HepG2 (cell line): ENCODE results near the gene ADCY9. TPM values are rescaled to one million over a fixed set of nuclear protein-coding genes. Genes with fewer than 3 reads are reported as not detected.
A peak's percentile ranks its signal among the peaks of the same experiment; 100 is the strongest.

Source experiments
- CREM ChIP-seq, 2 experiments: sonication (generic) in 1 of 2; formaldehyde crosslinking in 1 of 2; IDR thresholded peaks; 2 replicates each; pipeline versions ENCODE4 v1.4.0 to v1.6.1; 2016 to 2020; ENCODE audit warnings: antibody characterized with exemption in 1 of 2, mild to moderate bottlenecking in 1 of 2, missing genetic modification reagents in 1 of 2
- ELF1 ChIP-seq: sonication (generic); formaldehyde crosslinking; IDR thresholded peaks from 2 replicates; pipeline ENCODE4 v1.4.0; 2020; ENCODE audit warnings: missing genetic modification reagents
- FOXA3 ChIP-seq: IDR thresholded peaks from 2 replicates; pipeline ENCODE4 v1.6.1; 2016; ENCODE audit warnings: missing genetic modification reagents, missing compliant biosample characterization
- KDM4B ChIP-seq: sonication (generic); formaldehyde crosslinking; IDR thresholded peaks from 2 replicates; pipeline ENCODE4 v1.4.0; 2020; ENCODE audit warnings: missing genetic modification reagents
- NCOA5 ChIP-seq: sonication (generic); formaldehyde crosslinking; IDR thresholded peaks from 2 replicates; pipeline ENCODE4 v1.4.0; 2020; ENCODE audit warnings: missing genetic modification reagents
- NR2F2 ChIP-seq: IDR thresholded peaks from 2 replicates; pipeline ENCODE4 v1.6.1; 2012; ENCODE audit warnings: low read depth, inconsistent platforms, borderline replicate concordance
- NR3C1 ChIP-seq: sonication (generic); formaldehyde crosslinking; IDR thresholded peaks from 2 replicates; pipeline ENCODE4 v1.4.0; 2020; ENCODE audit warnings: missing genetic modification reagents
- PAWR ChIP-seq: sonication (generic); formaldehyde crosslinking; IDR thresholded peaks from 2 replicates; pipeline ENCODE4 v1.4.0; 2020; ENCODE audit warnings: missing genetic modification reagents, mild to moderate bottlenecking, borderline replicate concordance
- PHF20 ChIP-seq: sonication (generic); formaldehyde crosslinking; IDR thresholded peaks from 2 replicates; pipeline ENCODE4 v1.5.0; 2020; ENCODE audit warnings: mild to moderate bottlenecking, missing genetic modification reagents
- RAD21 ChIP-seq: fragments of 450-650 bp; formaldehyde crosslinking; IDR thresholded peaks from 2 replicates; pipeline ENCODE4 v1.5.0; 2020; ENCODE audit warnings: mild to moderate bottlenecking
- REPIN1 ChIP-seq: sonication (generic); formaldehyde crosslinking; IDR thresholded peaks from 2 replicates; pipeline ENCODE4 v1.8.0; 2022; ENCODE audit warnings: missing genetic modification reagents, low read depth, mild to moderate bottlenecking, borderline replicate concordance
- SMAD3 ChIP-seq: sonication (generic); formaldehyde crosslinking; IDR thresholded peaks from 2 replicates; pipeline ENCODE4 v1.4.0; 2020; ENCODE audit warnings: missing genetic modification reagents
- ZFP37 ChIP-seq: sonication (generic); formaldehyde crosslinking; IDR thresholded peaks from 2 replicates; pipeline ENCODE4 v1.4.0; 2020; ENCODE audit warnings: missing genetic modification reagents, borderline replicate concordance
- ZIK1 ChIP-seq: sonication (generic); formaldehyde crosslinking; IDR thresholded peaks from 2 replicates; pipeline ENCODE4 v1.5.0; 2020; ENCODE audit warnings: mild to moderate bottlenecking, low read depth, missing genetic modification reagents, borderline replicate concordance
- ZNF124 ChIP-seq: sonication (generic); formaldehyde crosslinking; IDR thresholded peaks from 2 replicates; pipeline ENCODE4 v1.4.0; 2020; ENCODE audit warnings: missing genetic modification reagents
- ZNF20 ChIP-seq: sonication (generic); formaldehyde crosslinking; IDR thresholded peaks from 2 replicates; pipeline ENCODE4 v1.4.0; 2020; ENCODE audit warnings: mild to moderate bottlenecking, moderate library complexity, missing genetic modification reagents
- polyA plus RNA-seq, 8 experiments: library from polyadenylated mRNA; depleted of rRNA in 3 of 8; stranded (reverse) in 7 of 8; unstranded in 1 of 8; fragments of >200 nt; fragmentation: Illumina TruSeq in 4 of 8; extraction: Trizol in 4 of 8; gene quantifications; 2 replicates each; pipeline versions ENCODE4 v1.2.1 to v1.2.3, GENCODE V29; 2011 to 2016; ENCODE audit warnings: low read depth in 4 of 8, missing spikeins in 1 of 8, mixed read lengths in 1 of 8; ENCODE audit not compliant: insufficient read depth in 1 of 8
- total RNA-seq, 5 experiments: library from RNA; depleted of rRNA; stranded (reverse); fragments of >200 nt; fragmentation: Illumina TruSeq; extraction: Trizol; gene quantifications; 2 replicates each; pipeline ENCODE4 v1.2.3, GENCODE V29; 2016; ENCODE audit warnings: low read depth in 1 of 5
- TF ChIP-seq, protein P1 (sequence below): IDR thresholded peaks from 2 replicates; pipeline ENCODE4 v1.6.1; 2018; ENCODE audit warnings: missing genetic modification reagents, mild to moderate bottlenecking, missing compliant biosample characterization
- TF ChIP-seq, protein P2 (sequence below): IDR thresholded peaks from 2 replicates; pipeline ENCODE4 v1.6.1; 2012; ENCODE audit warnings: inconsistent platforms
- TF ChIP-seq, protein P3 (sequence below): sonication (generic); formaldehyde crosslinking; IDR thresholded peaks from 2 replicates; pipeline ENCODE4 v1.4.0; 2020; ENCODE audit warnings: missing genetic modification reagents
- TF ChIP-seq, protein P4 (sequence below): sonication (generic); formaldehyde crosslinking; IDR thresholded peaks from 2 replicates; pipeline ENCODE4 v1.5.0; 2020; ENCODE audit warnings: missing genetic modification reagents
- TF ChIP-seq, protein P5 (sequence below): IDR thresholded peaks from 2 replicates; pipeline ENCODE4 v1.4.0; 2020; ENCODE audit warnings: mild to moderate bottlenecking, missing genetic modification reagents

The ADCY9 gene
- total and polyA plus RNA-seq, 2 of the 13 experiments (the other 11 are each of a cell fraction or from before 2014, with no cell fraction given): 11.2 to 13.9 TPM

- TF ChIP-seq FOXA3: peak; percentile 78
- TF ChIP-seq ZFP37 (CRISPR knock-in tag): 0 out of 2 replicates have a peak, but pooled peaks have one; percentile 27
- TF ChIP-seq, protein P1, sequence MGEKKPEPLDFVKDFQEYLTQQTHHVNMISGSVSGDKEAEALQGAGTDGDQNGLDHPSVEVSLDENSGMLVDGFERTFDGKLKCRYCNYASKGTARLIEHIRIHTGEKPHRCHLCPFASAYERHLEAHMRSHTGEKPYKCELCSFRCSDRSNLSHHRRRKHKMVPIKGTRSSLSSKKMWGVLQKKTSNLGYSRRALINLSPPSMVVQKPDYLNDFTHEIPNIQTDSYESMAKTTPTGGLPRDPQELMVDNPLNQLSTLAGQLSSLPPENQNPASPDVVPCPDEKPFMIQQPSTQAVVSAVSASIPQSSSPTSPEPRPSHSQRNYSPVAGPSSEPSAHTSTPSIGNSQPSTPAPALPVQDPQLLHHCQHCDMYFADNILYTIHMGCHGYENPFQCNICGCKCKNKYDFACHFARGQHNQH (CRISPR knock-in tag): peak; percentile 55
- TF ChIP-seq, protein P2, sequence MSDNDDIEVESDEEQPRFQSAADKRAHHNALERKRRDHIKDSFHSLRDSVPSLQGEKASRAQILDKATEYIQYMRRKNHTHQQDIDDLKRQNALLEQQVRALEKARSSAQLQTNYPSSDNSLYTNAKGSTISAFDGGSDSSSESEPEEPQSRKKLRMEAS: 0 out of 2 replicates have a peak, but pooled peaks have one; percentile 28
- TF ChIP-seq REPIN1 (CRISPR knock-in tag): no peak
- TF ChIP-seq CREM (IDR thresholded peaks at IDR 0.05): peak; percentile 78
- TF ChIP-seq CREM (CRISPR knock-in tag; IDR thresholded peaks at IDR 0.05): no peak
- TF ChIP-seq RAD21 (CRISPR knock-in tag): no peak
- no peak for TF ChIP-seq ZNF124 (CRISPR knock-in tag)
- no peak for TF ChIP-seq NR3C1 (CRISPR knock-in tag)
- TF ChIP-seq, protein P3, sequence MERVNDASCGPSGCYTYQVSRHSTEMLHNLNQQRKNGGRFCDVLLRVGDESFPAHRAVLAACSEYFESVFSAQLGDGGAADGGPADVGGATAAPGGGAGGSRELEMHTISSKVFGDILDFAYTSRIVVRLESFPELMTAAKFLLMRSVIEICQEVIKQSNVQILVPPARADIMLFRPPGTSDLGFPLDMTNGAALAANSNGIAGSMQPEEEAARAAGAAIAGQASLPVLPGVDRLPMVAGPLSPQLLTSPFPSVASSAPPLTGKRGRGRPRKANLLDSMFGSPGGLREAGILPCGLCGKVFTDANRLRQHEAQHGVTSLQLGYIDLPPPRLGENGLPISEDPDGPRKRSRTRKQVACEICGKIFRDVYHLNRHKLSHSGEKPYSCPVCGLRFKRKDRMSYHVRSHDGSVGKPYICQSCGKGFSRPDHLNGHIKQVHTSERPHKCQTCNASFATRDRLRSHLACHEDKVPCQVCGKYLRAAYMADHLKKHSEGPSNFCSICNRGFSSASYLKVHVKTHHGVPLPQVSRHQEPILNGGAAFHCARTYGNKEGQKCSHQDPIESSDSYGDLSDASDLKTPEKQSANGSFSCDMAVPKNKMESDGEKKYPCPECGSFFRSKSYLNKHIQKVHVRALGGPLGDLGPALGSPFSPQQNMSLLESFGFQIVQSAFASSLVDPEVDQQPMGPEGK (CRISPR knock-in tag): peak; percentile 17; the same call in 1 of the 2 replicates
- peak; percentile 21; the same call in 1 of the 2 replicates for TF ChIP-seq ELF1 (CRISPR knock-in tag)
- TF ChIP-seq, protein P4, sequence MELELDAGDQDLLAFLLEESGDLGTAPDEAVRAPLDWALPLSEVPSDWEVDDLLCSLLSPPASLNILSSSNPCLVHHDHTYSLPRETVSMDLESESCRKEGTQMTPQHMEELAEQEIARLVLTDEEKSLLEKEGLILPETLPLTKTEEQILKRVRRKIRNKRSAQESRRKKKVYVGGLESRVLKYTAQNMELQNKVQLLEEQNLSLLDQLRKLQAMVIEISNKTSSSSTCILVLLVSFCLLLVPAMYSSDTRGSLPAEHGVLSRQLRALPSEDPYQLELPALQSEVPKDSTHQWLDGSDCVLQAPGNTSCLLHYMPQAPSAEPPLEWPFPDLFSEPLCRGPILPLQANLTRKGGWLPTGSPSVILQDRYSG: no peak
- TF ChIP-seq SMAD3 (CRISPR knock-in tag): peak; percentile 77; the same call in 1 of the 2 replicates
- TF ChIP-seq NR2F2: no peak
- no peak for TF ChIP-seq PHF20 (CRISPR knock-in tag)
- TF ChIP-seq KDM4B (CRISPR knock-in tag): no peak; the same call in 1 of the 2 replicates
- TF ChIP-seq, protein P5, sequence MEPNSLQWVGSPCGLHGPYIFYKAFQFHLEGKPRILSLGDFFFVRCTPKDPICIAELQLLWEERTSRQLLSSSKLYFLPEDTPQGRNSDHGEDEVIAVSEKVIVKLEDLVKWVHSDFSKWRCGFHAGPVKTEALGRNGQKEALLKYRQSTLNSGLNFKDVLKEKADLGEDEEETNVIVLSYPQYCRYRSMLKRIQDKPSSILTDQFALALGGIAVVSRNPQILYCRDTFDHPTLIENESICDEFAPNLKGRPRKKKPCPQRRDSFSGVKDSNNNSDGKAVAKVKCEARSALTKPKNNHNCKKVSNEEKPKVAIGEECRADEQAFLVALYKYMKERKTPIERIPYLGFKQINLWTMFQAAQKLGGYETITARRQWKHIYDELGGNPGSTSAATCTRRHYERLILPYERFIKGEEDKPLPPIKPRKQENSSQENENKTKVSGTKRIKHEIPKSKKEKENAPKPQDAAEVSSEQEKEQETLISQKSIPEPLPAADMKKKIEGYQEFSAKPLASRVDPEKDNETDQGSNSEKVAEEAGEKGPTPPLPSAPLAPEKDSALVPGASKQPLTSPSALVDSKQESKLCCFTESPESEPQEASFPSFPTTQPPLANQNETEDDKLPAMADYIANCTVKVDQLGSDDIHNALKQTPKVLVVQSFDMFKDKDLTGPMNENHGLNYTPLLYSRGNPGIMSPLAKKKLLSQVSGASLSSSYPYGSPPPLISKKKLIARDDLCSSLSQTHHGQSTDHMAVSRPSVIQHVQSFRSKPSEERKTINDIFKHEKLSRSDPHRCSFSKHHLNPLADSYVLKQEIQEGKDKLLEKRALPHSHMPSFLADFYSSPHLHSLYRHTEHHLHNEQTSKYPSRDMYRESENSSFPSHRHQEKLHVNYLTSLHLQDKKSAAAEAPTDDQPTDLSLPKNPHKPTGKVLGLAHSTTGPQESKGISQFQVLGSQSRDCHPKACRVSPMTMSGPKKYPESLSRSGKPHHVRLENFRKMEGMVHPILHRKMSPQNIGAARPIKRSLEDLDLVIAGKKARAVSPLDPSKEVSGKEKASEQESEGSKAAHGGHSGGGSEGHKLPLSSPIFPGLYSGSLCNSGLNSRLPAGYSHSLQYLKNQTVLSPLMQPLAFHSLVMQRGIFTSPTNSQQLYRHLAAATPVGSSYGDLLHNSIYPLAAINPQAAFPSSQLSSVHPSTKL (CRISPR knock-in tag): peak; percentile 89
- TF ChIP-seq ZNF20 (CRISPR knock-in tag): no peak
- TF ChIP-seq NCOA5 (CRISPR knock-in tag): no peak
- TF ChIP-seq PAWR: no peak
- TF ChIP-seq ZIK1 (CRISPR knock-in tag): no peak
Observed at GRCh38 chr16:4109250-4109736, 6.9 kb downstream of the ADCY9 start (continued).
